GM18870 (cell line): ENCODE data around the gene BLCAP.
"Not testable (repeated sequence)": the region's sequence is repeated elsewhere in the genome, so short reads cannot be mapped to it uniquely, and the experiment has no call there.

Experiments used
- ATAC-seq: cut with Tn5 transposase; IDR thresholded peaks from one replicate; pipeline ENCODE4 v1.9.1; 2021; ENCODE audit warnings: moderate library complexity; ENCODE audit not compliant: unreplicated experiment

Gene BLCAP, protein sequence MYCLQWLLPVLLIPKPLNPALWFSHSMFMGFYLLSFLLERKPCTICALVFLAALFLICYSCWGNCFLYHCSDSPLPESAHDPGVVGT

DNA sequence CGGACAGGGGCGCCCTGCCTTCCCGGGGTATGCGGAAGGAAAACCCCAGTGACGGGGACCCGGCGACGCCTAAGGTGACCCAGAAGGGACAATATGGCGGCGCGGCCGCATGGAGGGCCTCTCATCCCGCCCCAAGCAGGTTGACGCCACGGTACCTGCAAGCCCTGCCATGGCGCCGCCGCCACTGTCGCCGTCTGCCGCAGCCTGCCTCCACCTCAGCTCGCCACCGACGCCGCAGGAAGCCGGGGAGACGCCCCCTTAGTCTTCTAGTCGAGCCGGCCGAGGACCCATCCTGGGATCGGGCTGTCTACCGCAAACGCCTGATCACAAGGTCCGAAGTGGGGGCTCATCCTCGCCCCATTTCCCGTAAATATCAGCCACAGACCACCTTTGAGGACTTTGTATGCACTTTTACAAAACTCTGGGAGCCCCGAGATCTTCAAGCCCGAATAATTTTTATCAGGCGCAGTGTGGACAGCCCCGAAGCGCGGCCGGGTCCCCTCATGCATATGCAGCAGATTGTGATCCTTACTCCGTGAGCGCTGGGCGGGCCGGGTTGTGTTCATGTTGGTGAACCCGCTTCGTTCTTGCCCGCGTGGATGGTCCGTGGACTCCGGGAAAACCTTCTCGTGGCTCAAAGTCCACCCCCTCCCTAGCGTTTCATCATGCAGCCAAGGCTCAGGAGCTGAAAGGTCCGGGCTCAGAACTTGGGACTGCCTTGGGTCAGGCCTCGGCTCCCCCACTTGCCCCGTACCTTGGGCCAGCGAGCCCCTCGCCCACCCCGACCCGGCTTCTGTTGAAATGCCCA, at the start of gene BLCAP:
Gene BLCAP, minus strand, starts transcription at position 239 of the 808 bp plus-strand sequence. CDS start 8,702 bp downstream, outside the sequence.
- no peak for ATAC-seq

DNA sequence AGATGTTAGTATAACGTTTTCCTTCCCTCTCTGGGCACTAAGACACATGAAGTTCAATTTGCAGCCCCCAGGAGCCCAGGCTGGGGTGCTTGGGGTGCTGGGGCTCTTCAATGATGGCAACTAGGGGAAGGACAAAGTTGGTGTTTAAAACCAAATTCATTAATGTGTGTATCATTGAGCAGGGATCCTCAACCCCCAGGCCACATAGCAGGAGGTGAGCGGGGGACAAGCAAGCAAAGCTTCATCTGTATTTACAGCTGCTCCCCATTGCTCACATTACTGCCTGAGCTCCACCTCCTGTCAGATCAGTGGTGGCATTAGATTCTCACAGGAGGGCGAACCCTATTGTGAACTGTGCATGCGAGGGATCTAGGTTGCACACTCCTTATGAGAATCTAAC, 49.8 kb upstream of the BLCAP start:
- ATAC-seq, result not testable (repeated sequence)

DNA sequence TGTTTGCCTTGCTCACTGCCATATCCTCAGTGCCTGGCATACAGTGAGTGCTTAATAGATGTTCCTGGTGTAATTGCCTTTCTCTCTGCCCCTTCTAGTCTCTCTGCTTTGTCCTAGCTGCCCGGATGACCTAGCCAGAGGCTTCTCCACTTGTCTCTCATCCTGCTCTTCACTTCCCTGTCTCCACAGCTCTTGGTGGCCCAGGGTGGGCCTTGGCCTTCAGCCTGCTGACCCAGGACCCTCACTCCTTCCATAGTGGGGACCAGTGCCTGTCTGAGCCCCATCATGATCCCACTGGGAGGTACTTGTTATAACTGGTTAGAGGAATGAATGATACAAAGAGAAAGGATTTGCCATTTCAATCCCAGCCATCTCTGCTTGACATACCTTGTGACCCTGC, 49.2 kb upstream of the BLCAP start:
- ATAC-seq, result no peak

DNA sequence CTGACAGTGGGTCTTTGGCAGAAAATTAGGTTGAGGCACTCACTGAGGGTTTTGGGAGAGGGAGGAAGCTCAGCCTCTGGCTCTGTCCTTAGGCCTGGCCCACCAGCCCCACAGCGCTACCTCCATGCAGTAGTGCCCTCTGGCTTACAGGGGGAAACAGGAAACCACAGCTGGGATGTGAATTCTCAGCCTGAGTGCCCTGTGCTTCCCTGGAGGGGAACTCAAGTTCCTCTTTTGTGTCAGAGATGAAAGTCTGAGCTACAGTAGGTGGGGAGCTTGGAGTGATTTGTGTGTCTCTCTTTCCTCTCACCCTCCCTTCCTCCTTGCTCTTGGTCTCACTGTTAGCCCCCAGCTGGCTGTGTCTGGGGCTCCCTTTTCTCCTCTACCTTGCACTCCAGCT, 48.2 kb upstream of the BLCAP start:
- no peak for ATAC-seq

DNA sequence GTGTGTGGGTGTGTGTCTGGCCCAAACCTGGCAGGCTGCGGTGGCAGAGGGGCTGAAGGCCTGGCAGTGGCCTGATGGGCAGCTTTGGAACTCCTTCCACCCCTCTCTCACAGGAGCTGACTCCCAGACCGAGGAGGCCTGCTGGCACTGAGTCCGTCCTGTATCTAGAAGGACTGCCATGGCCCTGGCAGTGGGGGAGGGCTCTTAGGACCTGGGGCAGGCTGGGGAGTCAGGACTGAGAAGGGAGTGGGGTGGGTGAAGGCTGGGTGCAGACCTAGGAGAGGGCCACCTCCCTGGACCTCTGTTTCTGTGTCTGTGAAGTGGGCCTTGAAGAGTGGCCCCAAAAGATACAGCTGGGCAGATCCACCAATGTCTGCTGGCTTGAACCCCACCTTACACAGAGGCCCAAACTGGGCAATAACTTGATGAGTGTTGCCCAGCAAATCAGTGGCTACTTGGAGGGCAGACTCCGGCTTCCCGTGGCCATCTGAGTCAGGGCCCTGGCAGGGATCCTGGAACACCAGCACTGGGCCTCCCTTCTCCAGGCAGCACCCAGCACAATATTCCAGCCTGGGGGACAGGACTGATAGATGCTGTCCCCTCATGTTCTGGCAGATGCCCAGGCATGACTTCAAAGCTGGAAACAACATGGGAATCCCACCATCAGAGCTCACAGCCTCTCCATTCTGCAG, 46.7 kb upstream of the BLCAP start:
- no peak for ATAC-seq

DNA sequence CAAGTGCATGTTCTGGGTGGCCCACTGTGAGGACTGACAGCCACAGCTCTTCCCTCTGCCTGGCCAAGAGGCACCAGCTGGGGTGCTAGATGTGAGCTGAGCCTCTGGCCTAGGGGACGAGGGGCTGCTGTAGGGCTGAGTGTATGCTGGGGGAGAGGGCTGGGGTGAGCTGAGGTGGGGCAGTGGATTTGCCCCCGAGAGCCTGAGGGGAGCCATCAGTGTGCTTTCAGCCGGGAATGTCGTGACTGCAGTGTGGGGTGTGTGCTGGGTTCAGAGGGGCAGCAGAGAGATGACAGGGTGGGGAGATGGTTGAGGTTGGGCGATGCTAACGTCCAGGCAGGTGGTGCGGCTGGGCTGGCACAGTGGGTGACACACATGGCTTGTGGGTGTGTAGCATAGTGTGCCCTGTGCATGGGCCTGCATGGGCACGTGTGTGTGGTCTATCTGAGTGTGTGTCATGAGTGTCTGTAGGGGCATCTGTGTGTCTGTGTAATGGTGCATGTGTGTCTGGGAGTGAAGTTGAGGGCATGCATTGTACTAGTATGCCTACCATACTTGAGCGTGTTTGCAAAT, 46.0 kb upstream of the BLCAP start:
- ATAC-seq, result no peak

DNA sequence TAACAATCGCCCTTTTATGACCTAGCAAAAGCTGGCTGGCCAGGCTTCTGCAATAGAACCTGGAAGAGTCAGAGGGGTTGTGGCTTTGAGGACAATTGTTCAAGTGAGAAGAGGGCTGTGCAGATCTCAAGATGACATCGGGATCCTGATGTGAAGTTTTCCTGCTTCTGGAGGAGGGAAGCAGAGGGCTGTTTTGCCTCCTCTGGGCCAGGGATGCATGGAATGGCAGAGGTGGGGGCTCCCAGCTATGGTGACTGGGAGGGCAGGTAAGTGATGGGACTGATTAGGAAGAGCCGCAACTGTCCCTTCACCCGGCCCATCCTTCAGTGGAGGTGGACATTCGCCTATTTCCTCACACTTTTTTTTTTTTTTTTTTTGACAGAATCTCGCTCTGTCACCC, 43.4 kb upstream of the BLCAP start:
- ATAC-seq, result no peak

DNA sequence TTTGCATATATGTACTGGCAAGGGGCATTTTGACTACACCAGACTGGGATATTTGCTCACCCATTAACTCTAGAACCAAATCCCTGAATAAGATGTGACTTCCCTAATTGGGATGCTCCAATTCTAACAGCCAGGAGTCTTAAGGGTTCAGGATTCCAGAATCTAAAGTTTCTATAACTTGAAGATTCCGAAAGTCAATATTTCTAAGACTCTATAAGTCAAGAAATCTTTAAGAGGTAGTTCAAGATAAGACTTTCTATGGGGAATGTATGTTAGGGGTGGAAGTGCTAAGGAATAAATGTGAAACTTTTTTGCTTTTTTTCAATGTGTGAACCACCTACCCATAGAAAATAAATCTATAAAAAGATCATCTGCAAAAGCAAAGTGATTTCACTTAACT, 42.7 kb upstream of the BLCAP start:
- no peak for ATAC-seq

DNA sequence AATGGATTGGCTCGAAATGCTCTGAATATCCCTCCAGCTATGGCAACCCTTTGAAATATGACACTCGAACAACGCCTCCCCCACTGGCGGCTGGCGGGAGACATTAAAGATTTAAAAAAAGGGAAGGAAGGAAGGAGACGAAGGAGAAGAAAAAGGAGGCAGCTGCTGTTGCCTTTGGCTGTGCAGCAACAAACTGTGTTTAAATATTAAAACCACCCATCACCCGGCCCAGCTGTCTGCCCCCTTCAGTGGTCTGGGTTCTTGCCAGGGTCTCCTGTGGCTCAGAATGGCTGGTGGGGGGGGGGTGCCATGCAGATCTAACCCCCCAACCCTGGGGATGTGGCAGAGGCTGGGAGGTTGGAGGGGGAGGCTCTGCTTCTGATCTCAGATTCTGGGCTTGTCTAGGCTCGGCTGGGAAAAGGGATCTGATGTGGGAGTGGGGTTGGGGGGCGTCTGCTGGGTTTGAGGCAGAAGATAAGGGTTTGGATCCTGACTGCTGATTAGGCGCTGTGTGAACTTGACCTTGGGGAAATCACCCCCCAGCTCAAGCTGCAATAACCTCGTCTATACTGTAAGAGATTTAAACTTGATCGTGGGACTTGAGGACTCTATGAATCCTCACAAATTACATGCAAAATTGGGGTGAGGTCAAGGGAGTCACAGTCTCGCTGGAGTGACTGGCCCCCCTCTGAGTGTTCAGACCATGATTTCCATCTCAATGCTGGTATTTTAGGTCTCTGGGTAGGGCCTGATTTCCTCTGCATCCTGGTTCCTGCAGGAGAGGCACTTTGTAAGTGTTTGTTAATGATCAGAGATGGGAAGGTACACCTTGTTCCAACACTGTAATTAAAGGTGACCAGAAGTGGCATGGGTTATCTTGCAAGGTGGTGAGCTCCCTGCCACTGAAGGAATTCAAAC, 40.3 kb upstream of the BLCAP start:
- ATAC-seq, result no peak

DNA sequence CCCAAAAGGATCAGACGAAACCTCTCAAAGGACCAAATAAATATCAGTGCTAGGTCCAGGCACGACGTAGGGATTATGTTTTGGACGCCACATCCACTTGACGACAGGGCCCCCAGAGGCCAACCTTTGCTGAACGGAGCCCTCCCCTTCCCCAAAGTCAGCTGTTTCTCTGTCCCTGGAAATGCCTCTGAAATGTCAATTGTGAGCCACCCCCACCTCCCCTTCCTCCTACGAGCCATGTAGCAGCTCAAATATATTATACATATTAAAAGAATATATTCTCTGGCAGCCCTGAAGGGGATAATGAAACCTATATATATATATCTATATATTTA, 39.6 kb upstream of the BLCAP start:
- ATAC-seq, result no peak

DNA sequence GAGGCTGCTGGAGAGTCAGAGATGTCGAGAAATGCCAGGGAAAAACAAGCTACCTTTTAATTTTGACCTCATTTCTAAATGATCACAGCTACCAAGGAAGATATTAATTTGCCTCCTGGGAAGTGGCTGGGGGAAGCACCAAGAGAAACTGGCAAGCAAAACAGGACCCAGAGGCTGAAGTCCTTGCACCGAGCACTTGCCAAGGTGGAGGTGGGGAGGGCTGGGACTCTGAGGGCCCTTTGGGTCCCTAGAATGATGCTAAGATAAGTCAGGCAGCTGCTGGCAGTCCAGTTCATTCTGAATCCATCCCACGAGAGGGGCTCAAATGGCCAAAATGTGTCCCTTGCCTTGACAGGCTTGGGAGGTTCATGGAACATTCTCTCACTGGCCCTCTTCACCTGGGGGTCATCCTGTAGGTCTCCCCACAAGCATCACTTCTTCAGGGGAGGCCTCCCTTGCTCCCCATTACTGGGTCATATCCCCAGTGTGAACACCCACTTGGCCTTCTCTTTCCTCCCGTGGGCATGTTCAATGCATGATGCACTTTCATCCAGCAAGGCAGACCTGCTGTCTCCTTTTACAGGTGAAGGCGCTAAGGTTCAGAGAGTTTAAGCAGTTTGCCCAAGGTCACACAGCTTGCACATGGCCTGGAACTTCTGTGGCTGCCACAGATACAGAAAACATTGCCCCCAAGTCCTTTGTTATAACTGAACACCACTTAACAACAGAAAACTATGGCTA, 39.1 kb upstream of the BLCAP start:
- ATAC-seq, result no peak

DNA sequence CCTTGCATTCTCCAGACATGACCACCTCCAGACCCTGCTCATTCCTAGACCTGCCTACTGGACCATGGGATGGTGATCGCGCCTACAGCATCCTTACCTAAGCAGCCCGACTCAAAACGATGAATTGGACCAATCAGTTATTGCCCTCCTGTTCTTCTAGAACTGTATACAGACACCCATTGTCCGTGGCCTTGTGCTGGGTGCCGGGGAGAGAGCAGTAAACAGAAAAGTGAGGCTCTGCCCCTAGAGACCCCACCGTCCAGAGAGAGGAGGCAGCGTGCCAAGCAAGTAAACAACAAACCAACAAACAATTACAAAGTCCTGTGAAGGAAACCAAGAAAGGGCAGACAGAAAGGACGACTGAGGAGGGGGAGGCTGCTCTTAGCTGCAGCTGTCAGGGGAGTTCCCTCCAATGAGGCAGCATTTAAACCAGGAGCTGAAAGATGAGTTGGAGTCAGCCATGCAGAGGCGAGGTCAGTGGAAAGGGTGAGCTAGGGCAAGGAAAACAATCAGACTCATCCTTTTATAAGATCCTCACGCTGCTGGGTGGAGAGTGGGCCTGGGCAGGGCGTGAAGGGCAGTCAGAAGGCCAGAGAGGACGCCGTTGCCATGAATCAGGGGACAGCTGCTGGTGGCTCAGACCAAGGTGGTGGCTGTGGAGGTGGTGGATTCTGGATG, 37.6 kb upstream of the BLCAP start:
- no peak for ATAC-seq

DNA sequence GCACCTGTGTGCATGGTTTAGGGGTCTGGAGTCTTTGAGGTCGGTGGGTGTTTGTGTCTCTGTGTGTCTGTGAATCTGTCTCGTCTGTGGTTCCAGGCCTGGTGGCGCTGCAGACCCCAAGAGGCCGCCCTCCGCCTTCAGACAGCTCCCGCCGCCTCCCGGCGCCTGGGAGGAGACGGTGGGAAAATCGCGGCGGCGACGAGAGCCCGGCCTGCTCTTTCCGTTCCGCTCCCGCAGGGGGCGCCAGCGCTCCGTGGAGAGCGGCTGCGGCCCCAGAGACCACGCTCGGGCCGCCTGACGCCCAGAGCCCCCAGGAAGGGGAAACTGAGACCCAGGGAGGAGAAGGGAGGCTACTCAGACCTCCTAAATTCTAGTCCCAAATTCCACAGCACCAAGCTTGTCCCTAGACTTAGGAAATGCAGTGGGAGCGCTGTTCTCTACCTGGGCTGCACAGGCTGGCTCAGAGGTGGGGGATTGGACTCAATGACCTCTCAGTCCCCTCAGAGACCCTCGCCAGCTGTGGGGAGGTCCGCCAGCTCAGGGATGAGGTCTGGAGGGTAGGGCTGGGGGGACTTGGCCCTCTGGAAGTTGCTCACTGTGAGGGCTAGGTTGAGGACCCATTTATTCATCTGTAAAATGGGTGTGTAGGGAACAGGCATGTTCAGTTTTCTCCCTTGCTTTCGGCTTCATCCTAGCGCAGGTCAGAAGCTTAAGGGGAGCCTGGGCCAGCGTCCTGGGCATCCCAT, 36.9 kb upstream of the BLCAP start:
- ATAC-seq, result no peak

DNA sequence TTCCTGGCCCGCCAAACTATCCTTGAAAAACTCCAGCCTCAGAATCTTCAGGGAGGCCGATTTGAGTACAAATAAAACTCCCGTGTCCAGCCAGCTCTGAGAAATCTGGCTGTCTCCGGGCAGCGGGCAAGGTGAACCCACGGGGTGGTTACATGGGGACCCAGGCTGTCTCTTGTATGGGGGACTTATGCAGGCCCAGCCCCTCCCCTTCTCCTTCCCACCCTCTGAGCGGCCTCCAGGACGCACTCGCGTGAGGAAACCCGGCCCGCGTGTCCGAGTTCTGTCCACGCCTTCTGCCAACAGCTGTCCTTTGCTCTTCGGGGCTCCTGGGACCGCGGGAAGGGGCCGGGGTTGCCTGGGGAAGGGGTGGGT, 36.3 kb upstream of the BLCAP start:
- ATAC-seq, result no peak

DNA sequence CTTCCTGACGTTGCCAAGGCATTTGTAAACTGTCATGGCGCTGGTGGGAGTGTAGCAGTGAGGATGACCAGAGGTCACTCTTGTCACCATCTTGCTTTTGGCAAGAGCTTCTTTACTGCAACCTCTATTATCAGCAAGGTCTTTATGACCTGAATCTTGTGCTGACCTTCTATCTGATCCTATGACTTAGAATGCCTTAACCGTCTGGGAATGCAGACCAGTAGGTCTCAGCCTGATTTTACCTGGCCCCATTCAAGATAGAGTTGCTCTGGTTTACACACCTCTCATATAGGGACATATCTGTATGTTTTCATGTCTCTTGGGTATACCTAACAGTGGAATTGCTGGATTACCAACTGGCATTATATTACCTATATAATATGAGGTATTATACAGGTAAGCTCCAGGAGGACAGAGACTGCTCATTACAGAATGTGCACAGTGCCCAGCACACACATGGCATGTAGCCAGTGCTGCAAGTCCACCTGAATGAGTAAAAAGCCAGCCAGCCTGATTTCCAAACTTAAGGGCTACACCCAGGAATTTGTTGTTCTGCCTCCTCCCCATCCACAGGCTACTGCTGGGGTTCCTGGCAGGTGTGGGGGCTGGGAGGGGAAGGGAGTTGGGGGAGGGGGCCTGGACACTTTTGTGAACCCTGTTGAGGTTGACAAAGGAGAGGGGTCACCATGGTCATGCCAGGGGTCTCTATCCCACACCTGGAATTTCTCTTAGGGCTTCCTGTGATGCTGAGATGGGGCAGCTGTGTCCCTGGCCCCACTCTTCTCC, 35.2 kb upstream of the BLCAP start:
- ATAC-seq, result no peak

DNA sequence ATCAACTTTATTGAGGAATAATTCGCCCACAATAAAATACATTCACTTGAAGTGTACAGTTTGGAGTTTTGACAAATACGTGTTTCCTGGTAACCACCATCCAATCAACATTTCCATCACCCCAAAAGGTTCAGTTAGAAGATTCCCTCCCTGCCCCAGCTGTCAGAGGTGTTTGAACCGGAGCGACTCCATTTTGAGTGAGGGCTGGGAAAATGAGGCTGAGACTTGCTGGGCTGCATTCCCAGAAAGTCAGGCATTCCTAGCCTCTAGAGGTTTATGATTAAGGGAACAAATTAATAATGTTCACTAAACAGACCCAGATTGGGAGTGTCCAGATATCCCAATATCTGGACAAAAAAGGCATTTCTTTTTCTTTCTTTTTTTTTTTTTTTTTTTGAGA, 33.0 kb upstream of the BLCAP start:
- no peak for ATAC-seq

DNA sequence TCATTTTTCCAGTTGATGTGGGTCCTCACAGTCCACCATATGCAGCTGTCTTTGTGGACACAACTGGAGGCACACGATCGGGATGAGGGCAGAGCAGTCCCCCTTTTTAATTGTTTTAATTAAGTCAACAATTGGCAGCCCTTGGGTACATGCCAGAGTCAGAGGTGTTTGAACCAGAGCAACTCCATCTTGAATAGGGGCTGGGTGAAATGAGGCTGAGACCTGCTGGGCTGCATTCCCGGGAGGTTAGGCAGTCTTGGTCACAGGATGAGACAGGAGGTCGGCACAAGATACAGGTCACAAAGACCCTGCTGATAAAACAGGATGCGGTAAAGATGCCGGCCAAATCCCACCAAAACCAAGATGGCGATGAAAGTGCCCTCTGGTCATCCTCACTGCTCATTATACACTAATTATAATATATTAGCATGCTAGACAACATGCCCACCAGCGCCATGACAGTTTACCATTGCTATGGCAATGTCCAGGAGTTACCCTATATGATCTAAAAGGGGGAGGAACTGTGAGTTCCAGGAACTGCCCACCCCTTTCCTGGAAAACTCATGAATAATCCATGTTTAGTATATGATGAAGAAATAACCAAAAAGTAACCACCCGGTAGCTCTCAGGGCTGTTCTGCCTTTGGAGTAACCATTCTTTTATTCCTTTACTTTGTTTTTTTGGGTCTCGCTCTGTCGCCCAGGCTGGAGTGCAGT, 31.8 kb upstream of the BLCAP start:
- ATAC-seq, result no peak

DNA sequence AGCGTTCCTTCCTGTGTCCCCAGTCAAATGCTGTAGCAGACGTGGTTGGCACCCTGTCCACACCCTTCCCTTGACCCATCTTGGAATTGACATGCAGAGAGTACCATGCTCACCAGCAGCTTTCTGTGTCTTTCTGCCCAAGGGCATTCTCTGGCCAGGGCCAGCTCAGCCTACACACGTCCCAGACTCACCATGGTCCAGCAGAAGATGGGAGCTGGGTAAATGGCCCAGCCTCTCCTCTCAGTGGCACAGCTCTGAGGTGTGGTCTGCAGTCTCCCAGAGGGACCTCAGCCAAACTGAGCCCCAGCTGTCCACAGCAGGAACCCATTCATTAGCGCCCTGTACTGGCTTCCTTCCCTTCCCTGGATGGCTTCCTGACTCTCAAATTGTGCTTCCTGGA, 31.1 kb upstream of the BLCAP start:
- no peak for ATAC-seq
